Ishikawa (cell line): Measurements from ENCODE around the gene ZCCHC7.

Experiments
- CEBPB ChIP-seq: IDR thresholded peaks from 2 replicates; pipeline ENCODE4 v1.6.1; 2012
- CREB1 ChIP-seq: IDR thresholded peaks from 2 replicates; pipeline ENCODE4 v1.6.1; 2012; ENCODE audit warnings: low read depth
- EGR1 ChIP-seq: IDR thresholded peaks from 2 replicates; pipeline ENCODE4 v1.6.1; 2012
- EP300 ChIP-seq: IDR thresholded peaks from 2 replicates; pipeline ENCODE4 v1.6.1; 2012; ENCODE audit warnings: borderline replicate concordance
- FOXM1 ChIP-seq: IDR thresholded peaks from 2 replicates; pipeline ENCODE4 v1.6.1; 2012; ENCODE audit warnings: low read depth, borderline replicate concordance
- MAX ChIP-seq: IDR thresholded peaks from 2 replicates; pipeline ENCODE4 v1.6.1; 2012
- NFIC ChIP-seq: IDR thresholded peaks from 2 replicates; pipeline ENCODE4 v1.6.1; 2012
- RAD21 ChIP-seq: IDR thresholded peaks from 2 replicates; pipeline ENCODE4 v1.6.1; 2012; ENCODE audit warnings: low read depth
- TAF1 ChIP-seq: IDR thresholded peaks from 2 replicates; pipeline ENCODE4 v1.6.1; 2012; ENCODE audit warnings: low read depth, mild to moderate bottlenecking
- TCF12 ChIP-seq: IDR thresholded peaks from 2 replicates; pipeline ENCODE4 v1.6.1; 2012; ENCODE audit warnings: low read depth
- TEAD4 ChIP-seq: IDR thresholded peaks from 2 replicates; pipeline ENCODE4 v1.6.1; 2012
- YY1 ChIP-seq: IDR thresholded peaks from 2 replicates; pipeline ENCODE4 v1.6.1; 2012; ENCODE audit warnings: low read depth
- ZBTB7A ChIP-seq: IDR thresholded peaks from 2 replicates; pipeline ENCODE4 v1.6.1; 2012; ENCODE audit warnings: low read depth
- TF ChIP-seq, protein P1 (sequence below): IDR thresholded peaks from 2 replicates; pipeline ENCODE4 v1.6.1; 2012; ENCODE audit warnings: low read depth, mild to moderate bottlenecking
- TF ChIP-seq, protein P2 (sequence below): IDR thresholded peaks from 2 replicates; pipeline ENCODE4 v1.6.1; 2012

The ZCCHC7 gene

DNA sequence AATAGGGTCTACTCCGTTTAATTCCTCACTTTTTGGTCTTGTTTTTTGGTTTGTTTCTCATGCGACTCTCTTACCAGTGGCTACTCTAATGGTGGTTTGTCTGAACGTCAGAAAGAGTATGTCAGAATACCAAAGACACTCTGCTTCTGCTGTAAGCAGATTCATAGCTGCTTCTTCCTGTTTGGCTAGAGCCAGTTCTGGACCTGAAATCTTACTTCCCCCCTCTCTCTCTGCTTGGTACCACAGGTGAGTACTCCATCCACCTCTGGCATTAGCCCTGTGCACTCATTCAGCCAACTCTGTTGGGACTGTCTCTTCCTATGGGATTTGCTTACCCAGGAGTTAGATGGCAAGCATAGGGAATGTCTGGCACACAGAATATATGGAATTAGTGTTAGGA, 6.6 kb downstream of the ZCCHC7 start:
- TF ChIP-seq NFIC (no peak), FOXM1 (no peak), ZBTB7A (no peak)
- TF ChIP-seq, protein P1, sequence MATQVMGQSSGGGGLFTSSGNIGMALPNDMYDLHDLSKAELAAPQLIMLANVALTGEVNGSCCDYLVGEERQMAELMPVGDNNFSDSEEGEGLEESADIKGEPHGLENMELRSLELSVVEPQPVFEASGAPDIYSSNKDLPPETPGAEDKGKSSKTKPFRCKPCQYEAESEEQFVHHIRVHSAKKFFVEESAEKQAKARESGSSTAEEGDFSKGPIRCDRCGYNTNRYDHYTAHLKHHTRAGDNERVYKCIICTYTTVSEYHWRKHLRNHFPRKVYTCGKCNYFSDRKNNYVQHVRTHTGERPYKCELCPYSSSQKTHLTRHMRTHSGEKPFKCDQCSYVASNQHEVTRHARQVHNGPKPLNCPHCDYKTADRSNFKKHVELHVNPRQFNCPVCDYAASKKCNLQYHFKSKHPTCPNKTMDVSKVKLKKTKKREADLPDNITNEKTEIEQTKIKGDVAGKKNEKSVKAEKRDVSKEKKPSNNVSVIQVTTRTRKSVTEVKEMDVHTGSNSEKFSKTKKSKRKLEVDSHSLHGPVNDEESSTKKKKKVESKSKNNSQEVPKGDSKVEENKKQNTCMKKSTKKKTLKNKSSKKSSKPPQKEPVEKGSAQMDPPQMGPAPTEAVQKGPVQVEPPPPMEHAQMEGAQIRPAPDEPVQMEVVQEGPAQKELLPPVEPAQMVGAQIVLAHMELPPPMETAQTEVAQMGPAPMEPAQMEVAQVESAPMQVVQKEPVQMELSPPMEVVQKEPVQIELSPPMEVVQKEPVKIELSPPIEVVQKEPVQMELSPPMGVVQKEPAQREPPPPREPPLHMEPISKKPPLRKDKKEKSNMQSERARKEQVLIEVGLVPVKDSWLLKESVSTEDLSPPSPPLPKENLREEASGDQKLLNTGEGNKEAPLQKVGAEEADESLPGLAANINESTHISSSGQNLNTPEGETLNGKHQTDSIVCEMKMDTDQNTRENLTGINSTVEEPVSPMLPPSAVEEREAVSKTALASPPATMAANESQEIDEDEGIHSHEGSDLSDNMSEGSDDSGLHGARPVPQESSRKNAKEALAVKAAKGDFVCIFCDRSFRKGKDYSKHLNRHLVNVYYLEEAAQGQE = no peak

DNA sequence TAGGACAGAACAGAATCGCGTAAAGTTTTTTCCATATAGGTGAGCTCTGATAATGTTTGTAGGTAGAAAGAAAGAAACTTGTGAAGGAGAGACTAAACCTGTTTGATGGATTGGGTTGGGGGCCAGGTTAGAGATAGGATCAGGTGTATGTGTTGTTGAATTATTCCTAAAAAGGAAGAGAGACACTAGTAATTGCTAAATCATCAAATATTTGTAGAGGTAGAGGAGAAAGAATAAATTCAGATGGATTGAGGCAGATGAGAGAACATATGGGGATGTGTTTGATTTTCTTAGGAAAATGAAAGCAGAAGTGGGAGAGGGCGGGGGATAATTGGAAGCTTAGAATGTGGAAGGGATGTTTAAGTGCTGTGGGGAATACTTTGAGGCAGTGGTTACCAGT, 7.7 kb downstream of the ZCCHC7 start:
- TF ChIP-seq, protein P2, sequence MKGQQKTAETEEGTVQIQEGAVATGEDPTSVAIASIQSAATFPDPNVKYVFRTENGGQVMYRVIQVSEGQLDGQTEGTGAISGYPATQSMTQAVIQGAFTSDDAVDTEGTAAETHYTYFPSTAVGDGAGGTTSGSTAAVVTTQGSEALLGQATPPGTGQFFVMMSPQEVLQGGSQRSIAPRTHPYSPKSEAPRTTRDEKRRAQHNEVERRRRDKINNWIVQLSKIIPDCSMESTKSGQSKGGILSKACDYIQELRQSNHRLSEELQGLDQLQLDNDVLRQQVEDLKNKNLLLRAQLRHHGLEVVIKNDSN = no peak
- TF ChIP-seq CREB1 (no peak), TCF12 (no peak), CEBPB (no peak), ZBTB7A (no peak), FOXM1 (no peak), TAF1 (no peak), EP300 (no peak), MAX (no peak), RAD21 (no peak), YY1 (no peak), EGR1 (no peak), NFIC (no peak), TEAD4 (no peak)
- TF ChIP-seq, protein P1 = no peak

- no peak for TF ChIP-seq CEBPB
- no peak for TF ChIP-seq MAX
- TF ChIP-seq, protein P2 = no peak
- no peak for TF ChIP-seq EP300
- TF ChIP-seq, protein P1 = no peak
Observed at GRCh38 chr9:37134166-37134565, 13.8 kb downstream of the ZCCHC7 start.

DNA sequence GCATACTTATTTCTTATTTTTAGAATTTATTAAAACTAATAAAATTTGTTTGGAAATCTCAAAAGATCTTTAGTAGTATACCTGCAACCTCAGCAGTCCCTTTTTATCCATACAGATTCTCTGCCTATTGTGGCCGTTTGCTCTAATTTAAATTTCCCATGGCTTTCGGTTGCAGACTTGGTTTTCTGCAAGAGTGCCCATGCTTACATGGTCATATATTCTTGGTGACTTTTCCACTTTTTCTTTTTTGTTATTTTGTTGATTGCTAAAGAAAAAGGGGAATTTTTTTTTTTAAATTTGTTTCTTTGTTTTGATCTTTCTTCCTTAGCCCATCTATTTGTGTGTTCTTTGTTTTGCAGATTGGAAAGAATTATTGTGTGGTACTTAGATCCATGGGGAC, 20.6 kb downstream of the ZCCHC7 start:
- TF ChIP-seq, protein P2 = no peak

DNA sequence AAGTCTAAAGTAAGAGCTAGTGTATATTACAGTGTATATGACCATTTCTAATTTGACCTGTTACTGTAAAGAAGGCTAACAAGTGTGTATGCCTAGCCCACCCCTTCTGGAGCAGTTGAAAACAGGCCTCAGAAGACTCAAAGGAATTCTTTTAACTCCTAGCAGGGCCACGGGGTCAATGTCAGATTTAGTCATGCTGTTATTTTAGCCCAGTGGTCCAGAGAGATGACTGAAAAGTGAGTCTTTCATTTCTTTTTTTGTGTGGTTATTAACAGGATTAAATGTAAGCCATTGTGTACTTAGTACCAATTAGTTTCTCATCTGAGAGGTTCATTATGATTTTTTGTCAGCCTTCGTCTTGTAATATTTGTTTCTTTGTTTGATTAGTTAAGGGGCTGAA, 24.4 kb downstream of the ZCCHC7 start:
- TF ChIP-seq RAD21 (no peak), NFIC (no peak)

- TF ChIP-seq EGR1 (no peak), TAF1 (no peak), CEBPB (no peak), EP300 (no peak), YY1 (no peak), ZBTB7A (no peak), NFIC (no peak), RAD21 (no peak), FOXM1 (no peak), MAX (no peak), TEAD4 (no peak), TCF12 (no peak), CREB1 (no peak)
- TF ChIP-seq, protein P2 = no peak
- TF ChIP-seq, protein P1 = no peak
Observed at GRCh38 chr9:37146410-37146809, 26.0 kb downstream of the ZCCHC7 start.
